Loucy (cell line): Measurements from ENCODE around the gene B4GALNT4.

ENCODE experiments used
- H2AFZ ChIP-seq: fragments of 200-600 bp; sonication (generic); 2 replicates; pipeline ENCODE4 v1.6.0; 2016; ENCODE audit warnings: antibody characterized with exemption, mild to moderate bottlenecking, low read length, moderate library complexity
- H3F3A ChIP-seq: fragments of 200-600 bp; 2 replicates; pipeline ENCODE4 v1.6.0; 2016; ENCODE audit warnings: antibody characterized with exemption, low read depth, mild to moderate bottlenecking
- H3K27me3 ChIP-seq: fragments of 200-600 bp; sonication (generic); 2 replicates; pipeline ENCODE4 v1.6.1; 2014; ENCODE audit warnings: low read length, mild to moderate bottlenecking; ENCODE audit not compliant: insufficient read depth, poor library complexity, severe bottlenecking
- H3K36me3 ChIP-seq: fragments of 200-600 bp; sonication (generic); 2 replicates; pipeline ENCODE4 v1.6.1; 2016; ENCODE audit warnings: low read length; ENCODE audit not compliant: insufficient read depth
- H3K4me1 ChIP-seq: fragments of 200-600 bp; sonication (generic); 2 replicates; pipeline ENCODE4 v1.5.1; 2014; ENCODE audit warnings: low read length, mild to moderate bottlenecking; ENCODE audit not compliant: insufficient read depth, poor library complexity, severe bottlenecking
- H3K4me2 ChIP-seq: fragments of 200-600 bp; sonication (generic); 2 replicates; pipeline ENCODE4 v1.6.0; 2014; ENCODE audit warnings: antibody characterized with exemption, low read length, low read depth, mild to moderate bottlenecking; ENCODE audit not compliant: poor library complexity, severe bottlenecking
- H3K4me3 ChIP-seq: fragments of 200-600 bp; sonication (generic); 2 replicates; pipeline ENCODE4 v1.5.1; 2014; ENCODE audit warnings: low read length, mild to moderate bottlenecking, mixed read lengths; ENCODE audit not compliant: poor library complexity, severe bottlenecking
- H3K79me2 ChIP-seq: fragments of 200-600 bp; sonication (generic); 2 replicates; pipeline ENCODE4 v1.6.1; 2014; ENCODE audit warnings: low read length; ENCODE audit not compliant: insufficient read depth
- H3K9ac ChIP-seq: fragments of 200-600 bp; sonication (generic); 2 replicates; pipeline ENCODE4 v1.6.0; 2014; ENCODE audit warnings: mild to moderate bottlenecking, low read depth, low read length, moderate library complexity; ENCODE audit not compliant: poor library complexity, severe bottlenecking
- H3K9me2 ChIP-seq: fragments of 200-600 bp; sonication (generic); replicated peaks from 2 replicates; pipeline ENCODE4 v1.6.1; 2016; ENCODE audit warnings: low read depth, low read length, mixed read lengths
- H3K9me3 ChIP-seq: fragments of 200-600 bp; sonication (generic); 2 replicates; pipeline ENCODE4 v1.6.1; 2014; ENCODE audit warnings: mild to moderate bottlenecking, antibody characterized with exemption, low read length, low read depth; ENCODE audit not compliant: insufficient read depth
- H4K20me1 ChIP-seq: fragments of 200-600 bp; sonication (generic); 2 replicates; pipeline ENCODE4 v1.6.0; 2014; ENCODE audit warnings: antibody characterized with exemption, low read length, mild to moderate bottlenecking; ENCODE audit not compliant: insufficient read depth, poor library complexity, severe bottlenecking
- CTCF ChIP-seq: fragments of 200-600 bp; sonication (generic); conservative IDR thresholded peaks from 2 replicates; pipeline ENCODE4 v1.5.1; 2014; ENCODE audit warnings: mild to moderate bottlenecking, antibody characterized with exemption, low read length
- EZH2phosphoT487 ChIP-seq: fragments of 200-600 bp; IDR thresholded peaks from 2 replicates; pipeline ENCODE4 v1.6.1; 2018; ENCODE audit warnings: antibody characterized with exemption, mild to moderate bottlenecking, moderate library complexity, borderline replicate concordance

The B4GALNT4 gene

GRCh38 chr11:391117-392017 is 22.1 kb downstream of the B4GALNT4 start:
- H3K9me2 ChIP-seq: no peaks in the 10 kb centered on the region
- H3K4me1 ChIP-seq: peaks cover 16% of the 10 kb centered on the region
- TF ChIP-seq EZH2phosphoT487: no peak
- TF ChIP-seq CTCF: no peak
- H2AFZ ChIP-seq: no peak overlapping the region
- H3K9ac ChIP-seq: no peak overlapping the region
- H3K4me2 ChIP-seq: no peak overlapping the region
- H3F3A ChIP-seq: no peaks in the 10 kb centered on the region
- H3K79me2 ChIP-seq: no peaks in the 10 kb centered on the region
- no peaks in the 10 kb centered on the region for H4K20me1 ChIP-seq
- no peaks in the 10 kb centered on the region for H3K27me3 ChIP-seq
- H3K9me3 ChIP-seq: peaks cover 8% of the 10 kb centered on the region; the same call in 1 of the 2 replicates
- no peak overlapping the region for H3K4me3 ChIP-seq
- H3K36me3 ChIP-seq: no peaks in the 10 kb centered on the region

- peaks cover 14% of the 10 kb centered on the region for H3K4me1 ChIP-seq
- H3F3A ChIP-seq: no peaks in the 10 kb centered on the region
- no peak overlapping the region for H3K4me3 ChIP-seq
- H3K79me2 ChIP-seq: no peaks in the 10 kb centered on the region
- no peaks in the 10 kb centered on the region for H3K9me3 ChIP-seq
- H3K27me3 ChIP-seq: no peaks in the 10 kb centered on the region
- no peaks in the 10 kb centered on the region for H4K20me1 ChIP-seq
- no peaks in the 10 kb centered on the region for H3K36me3 ChIP-seq
- H3K9ac ChIP-seq: no peak overlapping the region
- H3K9me2 ChIP-seq: no peaks in the 10 kb centered on the region
- TF ChIP-seq CTCF (no peak), EZH2phosphoT487 (no peak)
- no peak overlapping the region for H3K4me2 ChIP-seq
- no peak overlapping the region for H2AFZ ChIP-seq
These were observed 22.9 kb downstream of the B4GALNT4 start for GRCh38 chr11:392102-392777.

- no peak overlapping the region for H3K4me3 ChIP-seq
- no peaks in the 10 kb centered on the region for H4K20me1 ChIP-seq
- H3K4me1 ChIP-seq: peaks cover 5% of the 10 kb centered on the region
- H3K4me2 ChIP-seq: no peak overlapping the region
- TF ChIP-seq CTCF (no peak), EZH2phosphoT487 (no peak)
- H3K9ac ChIP-seq: no peak overlapping the region
- no peak overlapping the region for H2AFZ ChIP-seq
- H3K36me3 ChIP-seq: no peaks in the 10 kb centered on the region
- no peaks in the 10 kb centered on the region for H3F3A ChIP-seq
- H3K79me2 ChIP-seq: no peaks in the 10 kb centered on the region
- no peaks in the 10 kb centered on the region for H3K27me3 ChIP-seq
- H3K9me2 ChIP-seq: no peaks in the 10 kb centered on the region
- no peaks in the 10 kb centered on the region for H3K9me3 ChIP-seq
These were observed 24.1 kb downstream of the B4GALNT4 start for GRCh38 chr11:393219-394033.
